HEK293 (cell line): ENCODE results near the gene RYR2.

Experiments
- CTCF ChIA-PET: fragments of 350-600 bp; formaldehyde crosslinking; extraction: SDS; loops from one replicate; lab custom pipeline; 2021; ENCODE audit warnings: antibody characterized with exemption; lab: Yijun Ruan, JAX
- POLR2A ChIA-PET: fragments of 300-600 bp; formaldehyde crosslinking; extraction: SDS; loops from one replicate; lab custom pipeline; 2020; ENCODE audit warnings: antibody characterized with exemption, inconsistent platforms; lab: Yijun Ruan, JAX
- H3K27ac ChIP-seq: fragments of 200-500 bp; sonication (Bioruptor generic); 2 replicates; pipeline ENCODE4 v1.5.1; 2014; ENCODE audit warnings: low read depth, low read length, control low read depth, inconsistent platforms; ENCODE audit errors: extremely low read depth
- H3K36me3 ChIP-seq, 2 experiments: fragments of 200-500 bp in 1 of 2; sonication (Bioruptor generic) in 1 of 2; 1 replicate in 1 of 2; 2 replicates in 1 of 2; pipeline ENCODE4 v1.5.1; 2014 to 2017; ENCODE audit warnings: inconsistent platforms in 2 of 2, low read length in 2 of 2; ENCODE audit not compliant: control insufficient read depth in 2 of 2, insufficient read depth in 1 of 2
- H3K4me1 ChIP-seq: fragments of 200-500 bp; sonication (Bioruptor generic); 2 replicates; pipeline ENCODE4 v1.5.1; 2014; ENCODE audit warnings: mild to moderate bottlenecking, low read length, inconsistent platforms; ENCODE audit not compliant: control insufficient read depth, insufficient read depth
- H3K4me3 ChIP-seq: 2 replicates; pipeline ENCODE4 v1.5.1; 2011; ENCODE audit warnings: low read depth, mild to moderate bottlenecking, control low read depth, low read length, moderate library complexity
- H3K9me3 ChIP-seq: fragments of 200-500 bp; sonication (Bioruptor generic); 2 replicates; pipeline ENCODE4 v1.5.1; 2014; ENCODE audit warnings: low read depth, low read length, inconsistent platforms; ENCODE audit not compliant: control insufficient read depth, insufficient read depth
- GFI1B ChIP-seq: fragments of 450-650 bp; formaldehyde crosslinking; IDR thresholded peaks from 2 replicates; pipeline ENCODE4 v1.5.1; 2016; ENCODE audit warnings: missing biosample characterization, missing genetic modification characterization
- HOXC10 ChIP-seq: sonication (generic); formaldehyde crosslinking; IDR thresholded peaks from 2 replicates; pipeline ENCODE4 v1.8.1; 2023; ENCODE audit warnings: mild to moderate bottlenecking, missing genetic modification reagents
- HOXD13 ChIP-seq: sonication (generic); formaldehyde crosslinking; IDR thresholded peaks from 2 replicates; pipeline ENCODE4 v1.8.0; 2022; ENCODE audit warnings: missing genetic modification reagents, borderline replicate concordance
- KLF16 ChIP-seq: fragments of 450-650 bp; formaldehyde crosslinking; IDR thresholded peaks from 2 replicates; pipeline ENCODE4 v1.5.1; 2017; ENCODE audit warnings: missing biosample characterization, missing genetic modification characterization
- ZBTB21 ChIP-seq: fragments of 450-650 bp; formaldehyde crosslinking; IDR thresholded peaks from 2 replicates; pipeline ENCODE4 v1.5.1; 2017; ENCODE audit warnings: missing biosample characterization, missing genetic modification characterization
- ZFP3 ChIP-seq: fragments of 450-650 bp; formaldehyde crosslinking; IDR thresholded peaks from 2 replicates; pipeline ENCODE4 v1.5.1; 2016; ENCODE audit warnings: low read depth, missing biosample characterization, missing genetic modification characterization
- ZFP37 ChIP-seq: fragments of 450-650 bp; formaldehyde crosslinking; IDR thresholded peaks from 2 replicates; pipeline ENCODE4 v1.5.1; 2016; ENCODE audit warnings: missing biosample characterization, missing genetic modification characterization
- ZNF169 ChIP-seq: fragments of 450-650 bp; formaldehyde crosslinking; IDR thresholded peaks from 2 replicates; pipeline ENCODE4 v1.5.1; 2016; ENCODE audit warnings: missing biosample characterization, missing genetic modification characterization
- ZNF248 ChIP-seq: fragments of 450-650 bp; formaldehyde crosslinking; IDR thresholded peaks from 2 replicates; pipeline ENCODE4 v1.5.1; 2017; ENCODE audit warnings: missing biosample characterization, missing genetic modification characterization
- ZNF274 ChIP-seq, 2 experiments: fragments of 200-500 bp in 1 of 2; fragments of 450-650 bp in 1 of 2; sonication (Bioruptor generic) in 1 of 2; formaldehyde crosslinking in 1 of 2; IDR thresholded peaks; 2 replicates each; pipeline versions ENCODE4 v1.5.1 to v1.6.1; 2014 to 2016; ENCODE audit warnings: borderline replicate concordance in 1 of 2, inconsistent platforms in 1 of 2, low read length in 1 of 2, missing biosample characterization in 1 of 2, missing genetic modification characterization in 1 of 2
- ZNF354C ChIP-seq: fragments of 450-650 bp; formaldehyde crosslinking; IDR thresholded peaks from 2 replicates; pipeline ENCODE4 v1.5.1; 2016; ENCODE audit warnings: missing biosample characterization, missing genetic modification characterization, low read depth, borderline replicate concordance
- ZNF473 ChIP-seq: fragments of 450-650 bp; formaldehyde crosslinking; IDR thresholded peaks from 2 replicates; pipeline ENCODE4 v1.5.1; 2017; ENCODE audit warnings: missing biosample characterization, missing genetic modification characterization
- ZNF561 ChIP-seq: fragments of 450-650 bp; IDR thresholded peaks from 2 replicates; pipeline ENCODE4 v1.5.1; 2018; ENCODE audit warnings: missing biosample characterization, missing genetic modification characterization, borderline replicate concordance
- ZNF585B ChIP-seq: fragments of 450-650 bp; formaldehyde crosslinking; IDR thresholded peaks from 2 replicates; pipeline ENCODE4 v1.5.1; 2016; ENCODE audit warnings: missing biosample characterization, missing genetic modification characterization
- ZNF654 ChIP-seq: fragments of 450-650 bp; formaldehyde crosslinking; IDR thresholded peaks from 2 replicates; pipeline ENCODE4 v1.5.1; 2016; ENCODE audit warnings: low read depth, missing biosample characterization, missing genetic modification characterization
- ZNF701 ChIP-seq: fragments of 450-650 bp; formaldehyde crosslinking; IDR thresholded peaks from 2 replicates; pipeline ENCODE4 v1.5.1; 2016; ENCODE audit warnings: missing biosample characterization, missing genetic modification characterization
- TF ChIP-seq, protein P1 (sequence below): fragments of 450-650 bp; formaldehyde crosslinking; IDR thresholded peaks from 2 replicates; pipeline ENCODE4 v1.5.1; 2016; ENCODE audit warnings: missing biosample characterization, missing genetic modification characterization
- TF ChIP-seq, protein P2 (sequence below): fragments of 450-650 bp; formaldehyde crosslinking; IDR thresholded peaks from 2 replicates; pipeline ENCODE4 v1.5.1; 2016; ENCODE audit warnings: missing biosample characterization, missing genetic modification characterization, low read depth
- TF ChIP-seq, protein P3 (sequence below): fragments of 450-650 bp; formaldehyde crosslinking; IDR thresholded peaks from 2 replicates; pipeline ENCODE4 v1.5.1; 2016; ENCODE audit warnings: missing biosample characterization, missing genetic modification characterization
- TF ChIP-seq, protein P4 (sequence below): fragments of 450-650 bp; IDR thresholded peaks from 2 replicates; pipeline ENCODE4 v1.5.1; 2018; ENCODE audit warnings: missing biosample characterization, mild to moderate bottlenecking, missing genetic modification characterization

RYR2 gene

DNA sequence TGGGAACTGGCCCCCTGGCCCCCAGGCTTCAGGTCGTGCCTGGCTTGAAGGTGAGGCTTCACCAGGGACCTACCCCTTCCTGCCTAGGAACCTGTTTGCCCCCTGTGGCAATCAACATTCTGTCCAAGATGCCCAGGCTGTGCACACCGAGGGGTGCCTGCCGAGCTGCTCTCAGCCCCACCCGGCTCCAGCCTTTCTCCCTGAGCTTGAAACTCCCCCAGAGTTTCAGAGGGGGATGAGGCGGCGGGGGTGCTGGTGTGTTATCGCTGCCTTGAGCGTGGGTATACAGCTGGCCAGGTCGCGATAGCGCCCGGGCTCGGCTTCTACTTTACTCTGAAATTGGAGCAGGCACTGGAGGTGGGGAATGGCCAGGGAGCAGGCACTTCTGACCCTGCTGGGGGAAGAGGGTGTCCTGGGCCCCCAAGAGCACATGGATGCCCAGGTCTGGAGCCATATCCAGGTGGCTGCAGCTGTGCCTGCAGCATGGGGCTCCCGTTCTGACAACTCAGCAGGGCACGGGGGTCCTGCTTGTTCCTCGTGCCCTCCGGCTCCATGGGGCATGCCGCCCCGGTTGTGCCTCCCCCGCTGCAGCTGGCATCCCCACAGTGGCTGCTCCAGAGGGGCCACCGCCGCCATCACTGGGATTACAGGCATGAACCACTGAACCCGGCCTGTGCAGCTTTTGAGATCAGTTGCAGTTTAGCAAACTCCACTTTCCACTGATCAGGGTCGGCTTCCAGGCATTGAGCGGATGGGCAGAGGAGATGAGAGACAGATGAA, 29.8 kb downstream of the RYR2 start:
- ChIA-PET POLR2A (interaction anchor here (1.4 kb wide), 1 partner anchor 30 kb away, joined by 3 read pairs; the partner anchor contains the start of gene RYR2), CTCF (interaction anchor here (0.6 kb wide), 1 partner anchor 208 kb away, joined by 4 read pairs; no protein-coding TSS in a partner anchor)

DNA sequence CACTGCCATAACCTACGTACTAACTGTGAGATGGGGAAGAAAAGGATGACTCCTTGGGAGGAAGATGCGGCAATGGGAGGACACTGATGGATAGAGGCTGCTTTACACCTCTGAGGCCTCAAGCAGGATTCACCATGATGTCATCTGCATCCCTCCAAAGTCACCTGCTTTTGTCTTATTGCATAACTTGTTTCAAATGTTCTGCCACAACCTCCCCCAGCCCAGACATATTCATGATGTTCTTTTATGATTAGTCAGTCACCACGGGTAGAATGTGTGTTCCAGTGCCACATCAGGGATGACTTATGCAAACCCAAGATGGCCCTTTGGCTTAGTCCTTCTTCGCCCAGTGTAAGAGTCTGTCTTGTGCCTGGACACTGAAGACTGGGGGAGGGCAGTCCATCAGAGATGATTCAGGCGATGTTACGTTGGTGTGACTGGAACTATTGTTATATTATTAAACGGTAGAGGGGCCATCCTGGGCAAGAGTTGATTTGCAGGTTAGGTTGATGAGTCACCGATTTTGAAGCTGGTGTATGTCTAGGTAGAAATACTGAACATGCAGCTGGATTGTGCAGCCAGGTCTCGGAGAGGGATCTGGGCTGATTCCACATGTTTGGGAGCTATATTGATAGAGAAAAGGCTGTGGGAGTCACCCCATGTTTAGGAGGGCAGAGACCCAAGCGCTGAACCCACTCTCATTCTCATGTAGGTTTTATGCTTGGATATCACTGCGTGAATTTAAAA, 32.6 kb downstream of the RYR2 start:
- TF ChIP-seq, protein P1, sequence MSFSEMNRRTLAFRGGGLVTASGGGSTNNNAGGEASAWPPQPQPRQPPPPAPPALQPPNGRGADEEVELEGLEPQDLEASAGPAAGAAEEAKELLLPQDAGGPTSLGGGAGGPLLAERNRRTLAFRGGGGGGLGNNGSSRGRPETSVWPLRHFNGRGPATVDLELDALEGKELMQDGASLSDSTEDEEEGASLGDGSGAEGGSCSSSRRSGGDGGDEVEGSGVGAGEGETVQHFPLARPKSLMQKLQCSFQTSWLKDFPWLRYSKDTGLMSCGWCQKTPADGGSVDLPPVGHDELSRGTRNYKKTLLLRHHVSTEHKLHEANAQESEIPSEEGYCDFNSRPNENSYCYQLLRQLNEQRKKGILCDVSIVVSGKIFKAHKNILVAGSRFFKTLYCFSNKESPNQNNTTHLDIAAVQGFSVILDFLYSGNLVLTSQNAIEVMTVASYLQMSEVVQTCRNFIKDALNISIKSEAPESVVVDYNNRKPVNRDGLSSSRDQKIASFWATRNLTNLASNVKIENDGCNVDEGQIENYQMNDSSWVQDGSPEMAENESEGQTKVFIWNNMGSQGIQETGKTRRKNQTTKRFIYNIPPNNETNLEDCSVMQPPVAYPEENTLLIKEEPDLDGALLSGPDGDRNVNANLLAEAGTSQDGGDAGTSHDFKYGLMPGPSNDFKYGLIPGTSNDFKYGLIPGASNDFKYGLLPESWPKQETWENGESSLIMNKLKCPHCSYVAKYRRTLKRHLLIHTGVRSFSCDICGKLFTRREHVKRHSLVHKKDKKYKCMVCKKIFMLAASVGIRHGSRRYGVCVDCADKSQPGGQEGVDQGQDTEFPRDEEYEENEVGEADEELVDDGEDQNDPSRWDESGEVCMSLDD, result no peak
- TF ChIP-seq ZNF585B (tag by site-specific recombination), result no peak
- TF ChIP-seq, protein P2, sequence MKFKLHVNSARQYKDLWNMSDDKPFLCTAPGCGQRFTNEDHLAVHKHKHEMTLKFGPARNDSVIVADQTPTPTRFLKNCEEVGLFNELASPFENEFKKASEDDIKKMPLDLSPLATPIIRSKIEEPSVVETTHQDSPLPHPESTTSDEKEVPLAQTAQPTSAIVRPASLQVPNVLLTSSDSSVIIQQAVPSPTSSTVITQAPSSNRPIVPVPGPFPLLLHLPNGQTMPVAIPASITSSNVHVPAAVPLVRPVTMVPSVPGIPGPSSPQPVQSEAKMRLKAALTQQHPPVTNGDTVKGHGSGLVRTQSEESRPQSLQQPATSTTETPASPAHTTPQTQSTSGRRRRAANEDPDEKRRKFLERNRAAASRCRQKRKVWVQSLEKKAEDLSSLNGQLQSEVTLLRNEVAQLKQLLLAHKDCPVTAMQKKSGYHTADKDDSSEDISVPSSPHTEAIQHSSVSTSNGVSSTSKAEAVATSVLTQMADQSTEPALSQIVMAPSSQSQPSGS, result peak; percentile 74
- TF ChIP-seq, all 188 proteins: peak for 1
- no peaks in the 10 kb centered on the region for H3K4me1 ChIP-seq
- ChIA-PET CTCF (interaction anchor here (1.0 kb wide), 1 partner anchor 25 kb away, joined by 3 read pairs; no protein-coding TSS in a partner anchor), POLR2A (interaction anchor here (0.6 to 0.7 kb wide), 2 partner anchors 12 to 412 kb away, joined by 3 to 8 read pairs; no protein-coding TSS in a partner anchor)
- no peaks in the 10 kb centered on the region for H3K9me3 ChIP-seq
- H3K27ac ChIP-seq, result no peak overlapping the region
- H3K4me3 ChIP-seq, result no peak overlapping the region
- no peaks in the 10 kb centered on the region for H3K36me3 ChIP-seq

More for the DNA sequence above, 29.8 kb downstream of the RYR2 start:
- Histone ChIP-seq H3K4me1 (no peaks in the 10 kb centered on the region), H3K9me3 (no peaks in the 10 kb centered on the region), H3K4me3 (no peak overlapping the region), H3K27ac (no peak overlapping the region), H3K36me3 (no peaks in the 10 kb centered on the region)
- no peak for TF ChIP-seq ZNF169 (tag by site-specific recombination)

DNA sequence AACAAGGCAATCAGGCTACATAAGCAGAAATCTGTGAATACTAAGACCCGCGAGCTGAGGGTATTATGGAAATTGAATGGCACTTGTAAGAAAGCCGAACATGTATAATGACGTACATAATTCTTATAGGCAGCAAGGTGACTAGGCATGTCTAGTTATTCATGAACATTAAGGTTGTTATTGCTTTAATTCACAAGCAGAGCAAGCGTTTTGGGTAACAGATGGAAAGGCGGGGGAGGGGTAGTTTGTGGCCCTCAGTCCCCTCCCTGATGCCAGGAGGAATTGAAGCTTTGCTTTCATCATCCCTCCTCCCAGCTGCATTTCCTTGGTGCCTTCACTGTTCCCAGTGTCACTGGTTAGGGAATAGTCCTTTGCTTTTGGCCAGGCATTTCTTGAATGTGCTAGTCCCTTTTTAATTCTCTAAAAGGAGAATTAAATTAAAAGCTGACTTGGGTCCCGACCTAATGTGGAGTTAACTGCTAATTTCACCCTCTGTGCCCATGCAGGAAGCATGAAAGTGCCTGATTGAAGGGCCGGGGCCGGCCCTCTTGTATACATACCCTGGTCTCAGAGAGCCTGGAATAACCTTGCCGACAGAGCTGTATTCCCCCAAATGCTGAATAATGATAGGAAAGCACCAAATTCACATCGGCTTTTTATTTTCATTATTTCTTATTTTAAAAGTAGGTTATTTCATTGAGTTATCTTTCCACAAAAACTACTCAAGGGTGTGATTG, 42.5 kb downstream of the RYR2 start:
- H3K27ac ChIP-seq, result no peak overlapping the region
- no peaks in the 10 kb centered on the region for H3K9me3 ChIP-seq
- no peak overlapping the region for H3K4me3 ChIP-seq
- no peaks in the 10 kb centered on the region for H3K4me1 ChIP-seq
- TF ChIP-seq ZNF561 (tag by site-specific recombination) (no peak), ZNF654 (tag by site-specific recombination) (no peak), GFI1B (tag by site-specific recombination) (no peak), ZBTB21 (no peak), ZNF701 (tag by site-specific recombination) (no peak), ZNF248 (no peak), HOXD13 (CRISPR knock-in tag) (no peak), HOXC10 (CRISPR knock-in tag) (no peak), ZFP3 (tag by site-specific recombination) (no peak), ZFP37 (tag by site-specific recombination) (no peak), ZNF169 (tag by site-specific recombination) (no peak), ZNF274 (IDR thresholded peaks at IDR 0.05; ENCODE audit: low read length) (no peak), ZNF274 (tag by site-specific recombination; IDR thresholded peaks at IDR 0.05; ENCODE audit: borderline replicate concordance) (no peak), ZNF354C (tag by site-specific recombination) (no peak), ZNF473 (no peak), KLF16 (tag by site-specific recombination) (no peak)
- TF ChIP-seq, protein P3, sequence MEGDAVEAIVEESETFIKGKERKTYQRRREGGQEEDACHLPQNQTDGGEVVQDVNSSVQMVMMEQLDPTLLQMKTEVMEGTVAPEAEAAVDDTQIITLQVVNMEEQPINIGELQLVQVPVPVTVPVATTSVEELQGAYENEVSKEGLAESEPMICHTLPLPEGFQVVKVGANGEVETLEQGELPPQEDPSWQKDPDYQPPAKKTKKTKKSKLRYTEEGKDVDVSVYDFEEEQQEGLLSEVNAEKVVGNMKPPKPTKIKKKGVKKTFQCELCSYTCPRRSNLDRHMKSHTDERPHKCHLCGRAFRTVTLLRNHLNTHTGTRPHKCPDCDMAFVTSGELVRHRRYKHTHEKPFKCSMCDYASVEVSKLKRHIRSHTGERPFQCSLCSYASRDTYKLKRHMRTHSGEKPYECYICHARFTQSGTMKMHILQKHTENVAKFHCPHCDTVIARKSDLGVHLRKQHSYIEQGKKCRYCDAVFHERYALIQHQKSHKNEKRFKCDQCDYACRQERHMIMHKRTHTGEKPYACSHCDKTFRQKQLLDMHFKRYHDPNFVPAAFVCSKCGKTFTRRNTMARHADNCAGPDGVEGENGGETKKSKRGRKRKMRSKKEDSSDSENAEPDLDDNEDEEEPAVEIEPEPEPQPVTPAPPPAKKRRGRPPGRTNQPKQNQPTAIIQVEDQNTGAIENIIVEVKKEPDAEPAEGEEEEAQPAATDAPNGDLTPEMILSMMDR, result no peak
- TF ChIP-seq, protein P4, sequence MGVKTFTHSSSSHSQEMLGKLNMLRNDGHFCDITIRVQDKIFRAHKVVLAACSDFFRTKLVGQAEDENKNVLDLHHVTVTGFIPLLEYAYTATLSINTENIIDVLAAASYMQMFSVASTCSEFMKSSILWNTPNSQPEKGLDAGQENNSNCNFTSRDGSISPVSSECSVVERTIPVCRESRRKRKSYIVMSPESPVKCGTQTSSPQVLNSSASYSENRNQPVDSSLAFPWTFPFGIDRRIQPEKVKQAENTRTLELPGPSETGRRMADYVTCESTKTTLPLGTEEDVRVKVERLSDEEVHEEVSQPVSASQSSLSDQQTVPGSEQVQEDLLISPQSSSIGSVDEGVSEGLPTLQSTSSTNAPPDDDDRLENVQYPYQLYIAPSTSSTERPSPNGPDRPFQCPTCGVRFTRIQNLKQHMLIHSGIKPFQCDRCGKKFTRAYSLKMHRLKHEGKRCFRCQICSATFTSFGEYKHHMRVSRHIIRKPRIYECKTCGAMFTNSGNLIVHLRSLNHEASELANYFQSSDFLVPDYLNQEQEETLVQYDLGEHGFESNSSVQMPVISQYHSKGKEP (tag by site-specific recombination), result no peak
- TF ChIP-seq, all 188 proteins: peak for 0
- ChIA-PET POLR2A (interaction anchor here (2.3 kb wide), 1 partner anchor 43 kb away, joined by 7 read pairs; the partner anchor contains the start of gene RYR2), CTCF (no interaction called here)
- H3K36me3 ChIP-seq, result no peaks in the 10 kb centered on the region
